HG03159 (cell line): ENCODE measurements around the gene LSAMP.
A peak's percentile ranks its signal among the peaks of the same experiment; 100 is the strongest.

Experiments
- ATAC-seq: cut with Tn5 transposase; IDR thresholded peaks from one replicate; pipeline ENCODE4 v1.9.1; 2021; ENCODE audit warnings: mild to moderate bottlenecking, moderate library complexity; ENCODE audit not compliant: unreplicated experiment

Gene LSAMP

DNA sequence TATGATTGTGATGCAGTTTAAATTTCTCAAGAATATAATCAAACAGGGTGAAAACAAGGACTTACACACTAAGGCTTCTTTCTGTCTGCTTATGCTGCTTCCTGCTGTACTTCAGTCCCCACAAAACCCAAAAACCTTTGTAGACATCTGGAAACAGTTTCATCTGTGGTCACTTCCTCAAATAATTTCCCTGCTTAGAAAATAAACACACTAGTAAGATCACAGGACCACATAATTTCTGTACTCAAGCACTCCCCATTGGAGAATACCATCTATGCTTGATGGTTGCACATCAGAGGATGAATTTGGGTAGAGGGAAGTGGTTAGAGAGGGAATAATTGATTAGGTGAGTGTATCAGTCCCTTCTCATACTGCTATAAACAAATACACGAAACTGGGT lies 266.2 kb downstream of the LSAMP start:
- ATAC-seq: no peak

DNA sequence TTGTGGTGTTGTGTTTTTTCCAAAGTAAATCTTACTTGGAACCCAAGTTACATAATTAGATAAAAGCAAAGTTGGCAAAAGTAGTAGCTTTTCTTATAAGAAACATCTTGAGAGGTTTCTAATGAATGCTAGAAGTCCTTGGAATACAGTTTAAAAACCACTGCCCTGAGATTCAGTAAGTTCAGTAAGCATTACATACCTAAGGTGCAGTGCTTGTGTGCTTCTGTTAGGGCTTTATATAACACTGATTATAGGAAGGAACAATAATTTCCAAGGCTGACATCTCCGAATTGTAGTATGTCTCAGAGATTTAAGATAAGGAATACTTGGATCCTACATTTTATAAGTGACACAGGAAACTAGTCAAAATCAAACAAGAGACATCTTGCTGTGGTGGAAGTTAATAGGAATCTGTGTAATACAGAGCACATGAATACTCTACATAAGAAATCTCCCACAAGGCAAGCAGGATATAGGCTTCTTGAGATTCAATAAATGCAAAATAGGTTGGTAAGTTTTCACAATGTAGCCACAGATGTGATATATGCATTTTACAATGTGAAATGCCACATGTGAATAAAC lies 268.2 kb downstream of the LSAMP start:
- ATAC-seq: no peak

DNA sequence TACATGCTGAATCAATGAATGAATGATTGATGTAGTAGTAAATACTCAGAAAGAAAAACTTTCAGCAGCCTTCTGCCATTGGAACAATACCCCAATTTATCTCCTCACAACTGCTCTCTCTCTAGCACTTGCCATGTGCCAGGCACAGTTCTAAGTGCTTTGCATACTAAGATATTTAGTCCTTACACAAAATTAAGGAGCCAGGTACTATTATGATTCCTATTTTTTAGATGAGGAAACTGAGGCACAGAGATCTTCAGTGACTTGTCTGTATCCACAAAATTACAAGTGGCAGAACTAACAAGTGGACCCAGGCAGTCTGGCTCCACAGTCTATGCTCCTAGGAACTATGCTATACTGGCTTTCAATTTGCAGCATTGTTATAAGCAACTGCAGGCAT lies 279.2 kb downstream of the LSAMP start:
- no peak for ATAC-seq

DNA sequence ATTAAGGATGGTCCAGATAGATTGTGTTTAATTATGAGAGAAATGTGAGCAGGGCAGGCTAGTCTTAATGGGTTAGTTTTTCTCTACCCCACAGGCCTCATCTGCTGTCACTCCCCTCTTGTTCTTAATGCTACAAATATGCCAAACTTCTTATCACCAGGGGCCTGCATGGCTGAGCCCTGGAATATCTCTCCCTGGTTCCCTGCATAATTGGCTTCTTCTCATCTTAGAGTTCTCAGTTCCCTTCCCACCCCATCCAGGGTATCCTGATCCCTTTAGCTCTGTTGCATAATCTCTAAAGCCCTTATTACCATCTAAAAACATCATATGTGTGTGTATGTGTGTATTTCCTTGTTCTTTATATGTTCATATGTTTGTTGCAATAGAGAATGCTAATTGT lies 279.6 kb downstream of the LSAMP start:
- ATAC-seq: no peak

DNA sequence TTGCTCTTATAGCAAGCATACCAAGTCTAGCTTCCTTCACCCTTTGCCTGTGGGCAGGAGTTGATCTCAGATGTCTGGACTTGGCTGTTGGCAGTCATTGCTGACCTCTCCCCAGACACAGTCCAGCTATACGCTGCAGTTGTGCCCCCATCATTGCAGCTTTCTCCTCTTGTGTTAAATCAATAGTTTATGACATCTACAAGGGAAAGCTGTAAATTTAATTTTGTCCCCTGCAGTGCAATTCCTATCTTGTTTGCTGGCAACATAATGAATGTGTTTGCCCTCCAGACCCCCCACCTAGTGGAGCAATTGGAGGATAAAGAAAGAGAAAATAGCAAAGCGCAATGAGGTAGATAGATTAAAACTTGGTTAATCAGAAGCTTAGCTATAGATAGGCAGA lies 280.2 kb downstream of the LSAMP start:
- ATAC-seq: no peak

DNA sequence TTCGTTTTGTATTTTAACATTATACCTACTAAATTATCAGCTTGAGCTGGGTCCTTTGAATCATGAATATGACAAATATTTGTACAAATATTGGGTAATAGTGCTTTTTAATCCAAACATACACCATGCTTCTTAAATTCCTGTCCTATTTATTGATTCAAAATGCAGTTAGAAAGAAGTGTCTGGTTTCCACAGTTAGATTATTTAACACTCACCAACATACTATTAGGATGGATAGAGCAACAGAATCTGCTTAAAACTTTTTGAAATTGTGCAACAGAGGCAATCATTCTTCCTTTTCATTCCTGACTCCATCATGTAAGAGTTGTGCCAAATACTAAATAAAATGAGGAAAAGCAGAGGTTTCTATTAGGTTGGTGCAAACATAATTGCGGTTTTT lies 281.2 kb downstream of the LSAMP start:
- no peak for ATAC-seq

DNA sequence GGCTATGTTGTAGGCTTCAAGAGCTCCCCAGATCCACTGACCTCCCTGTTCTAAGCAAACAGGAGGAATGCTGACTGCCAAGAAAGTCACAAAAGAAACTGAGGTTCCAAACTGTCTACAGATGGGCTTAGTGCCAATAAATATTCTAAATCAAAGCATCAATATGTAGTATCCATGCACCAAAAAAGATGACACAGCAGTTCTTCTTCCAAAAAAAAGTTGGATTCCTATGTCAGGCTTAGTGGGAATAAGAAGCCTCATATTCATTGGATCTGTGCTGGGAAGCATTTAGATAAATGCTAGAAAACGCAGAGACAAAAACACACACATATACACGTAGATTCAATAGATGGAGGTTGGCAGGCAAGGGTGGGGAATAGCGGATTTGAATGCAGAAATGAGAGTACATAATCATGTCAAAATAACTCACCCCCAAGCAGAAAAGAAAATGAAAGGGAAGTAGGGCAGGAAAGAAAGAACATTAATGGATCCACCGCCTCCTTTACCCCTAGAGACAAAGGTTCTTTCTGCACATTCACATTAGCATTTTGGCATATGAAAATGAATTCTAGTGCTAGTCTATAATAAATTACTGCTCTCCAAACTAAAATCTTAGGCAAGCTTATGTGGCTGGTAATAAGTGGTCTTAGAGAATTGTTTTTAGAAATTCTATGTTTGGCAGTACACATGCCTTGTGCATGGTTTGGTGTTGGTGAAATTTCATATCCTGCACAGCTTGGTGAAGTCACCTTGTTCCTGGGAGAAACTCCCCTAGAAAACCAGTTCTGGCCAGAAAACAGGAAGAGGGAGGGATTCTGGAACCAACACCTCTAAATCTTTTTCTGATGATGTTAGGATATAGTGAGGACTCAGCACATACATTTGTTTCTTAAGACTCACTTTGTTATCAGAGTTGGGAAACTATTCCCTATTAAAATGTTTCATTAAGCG lies 283.4 kb downstream of the LSAMP start:
- ATAC-seq: no peak

DNA sequence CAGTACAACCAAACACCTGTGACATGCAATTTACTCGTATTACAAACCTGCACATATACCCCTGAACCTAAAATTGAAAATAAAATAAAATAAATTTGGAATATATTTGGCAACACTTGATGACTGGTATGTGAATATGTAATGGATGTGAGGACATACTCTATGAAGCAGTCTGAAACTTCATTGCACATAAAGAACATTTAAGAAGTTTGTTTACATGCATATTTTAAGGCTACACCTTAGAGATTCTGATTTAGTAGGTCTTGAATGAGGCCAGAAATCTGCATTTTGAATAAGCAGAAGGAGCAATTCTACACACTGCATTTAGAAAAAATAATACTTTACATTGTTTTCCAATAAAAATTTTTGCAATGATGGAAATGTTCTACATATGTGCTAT lies 284.7 kb downstream of the LSAMP start:
- no peak for ATAC-seq

DNA sequence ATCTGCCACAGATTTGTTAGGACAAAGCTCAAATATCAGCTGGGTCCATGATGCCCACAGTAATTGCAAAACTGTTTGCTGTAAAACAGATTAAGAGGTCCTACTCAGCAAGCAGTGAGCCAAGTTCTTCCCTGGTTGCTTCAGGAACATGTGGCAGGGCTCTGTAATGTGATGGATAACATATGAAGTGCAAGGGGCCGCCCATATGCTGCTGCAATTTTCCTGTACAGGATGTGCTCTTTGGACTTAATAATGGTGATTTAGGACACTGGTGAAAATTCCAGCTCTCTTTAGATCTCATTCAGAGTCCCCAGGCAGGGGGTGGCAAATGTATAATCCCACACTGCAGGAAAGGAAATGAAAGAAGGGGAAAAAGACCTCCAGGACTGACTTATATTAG lies 289.4 kb downstream of the LSAMP start:
- no peak for ATAC-seq

DNA sequence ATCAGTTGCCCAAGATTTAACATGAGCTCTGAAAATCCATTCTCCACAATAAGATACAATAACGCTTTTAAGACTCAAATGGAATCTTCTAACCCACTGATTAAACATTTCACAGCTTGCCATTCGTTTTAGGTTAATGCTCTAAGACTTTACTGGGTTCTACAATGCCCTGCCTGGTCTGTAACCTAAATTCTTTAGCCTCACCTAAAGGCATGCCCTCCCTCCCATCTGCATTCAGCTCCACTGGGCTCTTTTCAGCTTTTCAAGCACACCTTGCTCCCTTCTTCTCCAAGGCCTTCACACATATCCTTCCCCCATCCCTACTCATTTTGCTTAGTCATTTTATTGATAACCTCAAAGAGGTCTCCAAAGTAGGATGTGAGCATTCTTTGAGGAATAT lies 290.9 kb downstream of the LSAMP start:
- no peak for ATAC-seq

DNA sequence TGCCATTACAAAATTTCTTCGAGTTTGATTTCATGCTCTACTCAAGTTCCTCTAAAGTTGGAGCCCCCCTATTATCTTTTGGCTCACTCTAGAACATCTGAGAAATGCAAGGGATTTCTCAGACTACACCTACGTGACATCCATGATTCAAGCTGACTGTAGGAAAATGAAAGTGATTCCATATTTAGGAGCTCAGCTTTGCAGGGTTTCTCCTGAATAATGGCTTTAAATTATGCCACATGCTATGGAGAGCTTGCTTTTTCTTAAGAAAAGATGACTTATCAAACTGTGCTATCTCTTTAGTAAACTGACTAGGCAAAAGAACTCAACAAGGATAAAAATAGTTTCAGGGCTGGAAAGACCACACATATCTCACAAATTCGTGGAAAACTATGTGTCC lies 292.1 kb downstream of the LSAMP start:
- no peak for ATAC-seq

DNA sequence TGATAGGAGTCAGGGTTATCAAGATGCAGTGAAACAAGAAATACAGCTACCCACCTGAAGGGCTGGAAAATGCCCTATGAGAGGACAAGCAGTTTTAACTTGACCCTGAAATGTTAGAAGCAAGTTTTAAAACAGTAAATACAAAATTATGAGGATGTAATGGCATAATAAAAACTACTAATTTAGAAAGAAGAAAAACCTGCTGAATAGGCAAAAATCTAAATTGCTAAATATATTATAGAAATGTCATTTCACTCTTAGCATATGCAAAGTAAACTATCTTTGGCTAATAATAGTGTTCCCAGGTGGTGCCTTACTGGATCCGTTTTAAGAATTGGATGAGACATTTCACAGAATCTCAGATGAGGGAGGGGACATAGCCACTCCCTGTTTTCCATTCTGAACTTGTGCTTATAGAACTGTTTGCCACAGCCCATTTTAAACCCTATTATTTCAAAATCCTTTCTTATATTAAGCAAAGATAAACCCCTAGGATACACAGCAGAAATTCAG lies 294.6 kb downstream of the LSAMP start:
- no peak for ATAC-seq

DNA sequence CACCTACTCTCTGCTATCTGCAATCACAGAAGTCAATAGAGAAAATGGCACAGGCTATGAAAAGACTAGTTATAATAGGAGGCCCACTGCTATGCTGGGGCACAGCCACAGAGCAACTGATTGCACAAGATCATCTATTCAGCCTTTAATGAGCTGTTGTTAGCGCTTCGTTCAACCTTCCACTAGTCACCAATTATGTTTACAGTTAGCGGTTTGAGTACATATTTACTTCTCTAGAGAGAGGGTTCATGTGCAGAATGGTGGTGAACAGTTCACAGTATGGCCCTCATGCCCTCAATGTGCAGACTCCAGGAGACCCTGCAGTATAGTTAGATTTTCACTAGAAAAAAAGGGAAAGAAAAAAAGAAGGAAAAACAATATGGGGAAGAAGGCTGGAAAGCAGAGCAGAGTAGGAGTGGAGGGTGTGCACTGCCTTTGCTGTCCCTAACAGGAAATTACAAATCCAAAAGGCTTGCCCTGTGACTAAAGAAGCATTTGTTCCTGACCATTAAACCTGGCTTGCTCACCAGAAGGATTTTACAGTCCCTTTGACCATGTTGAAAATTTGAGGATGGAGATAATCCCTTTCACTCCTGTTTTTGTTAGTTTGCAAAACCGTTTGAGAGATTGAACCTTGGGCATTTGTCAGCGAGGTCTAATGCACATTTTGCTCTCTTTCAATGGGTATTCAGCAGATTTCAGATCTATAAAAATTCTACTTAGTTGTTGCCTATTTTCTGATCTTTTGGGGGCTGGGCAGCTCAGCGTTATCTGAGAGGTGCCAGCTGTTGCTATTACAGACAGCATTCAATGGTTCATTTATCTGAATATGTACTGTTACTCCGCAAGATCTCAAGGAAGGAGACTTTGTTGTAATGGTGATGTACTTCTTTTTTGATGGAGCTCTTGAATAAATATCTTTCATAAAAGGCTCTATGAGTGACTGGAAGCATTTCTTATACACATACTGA lies 296.1 kb downstream of the LSAMP start:
- ATAC-seq: no peak

DNA sequence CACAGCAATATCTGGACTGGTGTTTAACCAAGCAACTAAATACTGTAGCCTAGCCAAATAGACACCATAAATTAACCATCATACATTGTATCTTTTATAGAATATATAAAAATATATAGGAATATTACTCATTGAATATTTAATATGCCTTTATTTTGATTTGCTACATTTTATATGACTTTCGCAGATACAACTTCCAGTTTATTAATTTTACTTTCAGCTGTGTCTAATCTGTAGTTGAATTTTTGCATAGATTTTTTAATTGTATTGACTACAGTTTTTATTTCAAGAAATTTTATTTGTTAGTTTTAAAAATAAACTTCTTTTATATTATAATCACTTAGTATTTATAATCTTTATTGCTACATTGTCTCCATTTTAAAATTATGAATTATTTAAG lies 299.7 kb downstream of the LSAMP start:
- ATAC-seq: no peak

DNA sequence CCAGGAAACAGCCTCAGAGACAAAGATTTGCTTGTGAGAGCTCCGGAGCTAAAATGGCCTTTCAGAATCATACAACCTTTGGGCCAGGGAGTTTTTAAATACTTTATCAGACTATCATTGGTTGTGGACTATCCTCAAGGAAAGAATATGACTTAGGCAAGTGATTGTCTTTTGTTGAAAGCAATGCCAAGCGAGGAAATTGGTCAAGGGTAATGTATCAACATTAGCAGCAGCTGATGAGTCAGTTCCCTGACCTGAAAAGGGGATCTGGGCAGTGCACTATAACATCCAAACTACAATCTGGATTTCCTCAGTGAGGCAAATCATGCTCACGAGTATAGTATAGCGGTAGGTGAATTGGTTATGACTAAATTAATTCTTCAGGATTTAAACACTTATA lies 303.6 kb downstream of the LSAMP start:
- no peak for ATAC-seq

DNA sequence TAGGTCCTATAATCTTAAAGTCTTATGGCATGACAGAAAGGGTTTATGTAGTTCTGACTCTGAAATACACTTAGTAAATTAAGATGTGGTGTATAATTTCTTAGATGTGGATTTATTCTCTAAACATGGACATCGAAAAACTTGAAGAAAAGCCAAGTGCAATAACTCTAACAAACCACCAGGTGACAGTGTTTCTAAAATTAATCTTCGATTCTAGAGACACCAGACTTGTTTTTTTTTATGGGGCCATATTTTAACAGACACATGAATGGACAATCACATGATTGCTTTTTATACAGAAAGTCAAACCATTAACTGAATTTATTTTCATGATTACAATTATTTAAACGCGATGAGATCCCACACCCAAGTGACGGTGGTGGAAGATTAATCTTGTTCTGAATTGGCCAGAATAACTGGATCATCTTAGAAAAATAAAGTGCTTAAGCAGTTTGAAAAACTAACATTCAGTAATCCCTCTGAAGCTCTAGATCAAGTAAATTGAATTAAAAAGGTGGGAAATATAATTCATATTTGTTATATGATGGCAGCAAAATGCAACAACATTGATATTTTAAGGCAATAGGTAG lies 305.1 kb downstream of the LSAMP start:
- ATAC-seq: peak; percentile 63

DNA sequence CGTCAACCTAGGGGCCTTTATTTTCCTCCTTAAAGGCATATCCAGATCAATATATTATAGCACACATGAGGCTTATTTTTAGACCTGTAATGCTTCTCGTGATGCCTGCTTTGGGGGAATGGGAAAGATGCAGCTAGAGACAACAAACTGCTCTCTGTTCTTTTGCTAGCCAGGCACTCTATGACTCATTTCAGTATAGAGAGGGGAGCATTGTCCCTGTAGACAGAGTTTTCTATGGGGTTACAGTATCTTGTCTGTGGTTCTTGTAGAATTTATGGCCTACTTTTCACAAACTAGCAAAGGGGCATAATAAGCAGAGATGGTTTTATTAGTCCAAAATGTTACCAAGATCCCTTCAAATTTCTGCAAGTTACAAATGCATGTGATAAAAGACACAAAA lies 305.6 kb downstream of the LSAMP start:
- peak; percentile 35 for ATAC-seq

DNA sequence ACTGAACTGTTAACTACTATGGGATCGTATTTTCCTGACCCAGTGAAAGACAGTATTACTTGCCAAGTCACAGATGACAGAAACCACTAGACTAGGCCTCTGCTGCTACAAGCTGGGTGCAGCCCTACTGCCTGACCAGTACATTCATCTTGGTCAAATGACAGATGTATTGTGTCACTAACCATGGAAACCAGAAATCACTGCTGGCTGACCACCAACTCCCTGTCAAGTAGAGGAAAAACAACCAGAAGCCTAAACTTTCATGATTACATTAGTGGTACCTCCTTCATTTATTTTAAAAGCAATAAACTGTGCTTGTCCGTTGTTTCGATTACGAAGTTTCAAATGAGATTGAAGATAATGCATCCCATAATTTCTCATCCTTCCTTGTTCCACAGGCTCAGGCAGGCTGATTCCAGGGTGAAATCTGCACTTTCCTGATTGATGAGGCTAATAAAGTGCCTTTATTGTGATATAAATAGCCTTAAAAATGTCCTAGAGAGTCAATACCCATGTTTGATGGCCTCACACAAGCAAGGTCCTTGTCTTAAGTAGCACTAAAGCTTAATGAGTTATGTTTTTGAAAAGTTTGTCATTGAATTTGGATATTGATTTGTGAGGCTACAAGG lies 309.7 kb downstream of the LSAMP start:
- no peak for ATAC-seq

DNA sequence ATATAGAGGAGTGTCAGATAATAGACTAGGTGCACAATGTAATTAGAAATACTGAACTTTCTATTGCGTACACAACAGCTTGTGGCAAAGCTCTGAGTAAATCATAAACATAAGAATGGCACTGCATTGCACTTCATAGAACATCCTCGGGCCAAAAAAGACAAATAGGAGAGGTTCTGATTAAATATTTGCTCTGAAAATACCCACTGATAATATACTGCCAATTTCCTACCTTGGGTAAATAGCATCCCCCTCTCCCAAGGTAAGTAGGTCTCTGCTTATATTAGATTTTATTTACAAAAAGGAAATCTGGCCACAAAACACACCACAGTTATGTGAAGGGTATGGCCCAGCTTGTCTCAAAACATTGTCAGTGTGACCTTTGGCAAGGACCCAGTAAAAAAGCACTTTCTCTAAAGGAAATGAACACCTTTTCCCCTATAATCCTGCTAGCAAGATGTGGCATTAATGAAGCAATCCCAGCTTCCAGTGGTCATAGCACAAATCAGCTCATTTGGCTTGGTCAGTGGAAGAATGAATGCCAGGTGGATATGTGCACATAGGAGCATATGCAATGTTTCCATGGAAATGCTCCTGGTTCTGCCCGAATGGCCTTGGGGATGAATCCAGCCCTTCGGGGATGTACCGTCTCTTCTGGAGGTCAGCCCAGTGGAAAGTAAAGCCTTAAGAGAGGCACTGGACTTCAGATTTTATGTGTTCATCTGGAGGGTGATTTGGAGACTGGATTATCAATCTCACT lies 315.9 kb downstream of the LSAMP start:
- ATAC-seq: no peak

DNA sequence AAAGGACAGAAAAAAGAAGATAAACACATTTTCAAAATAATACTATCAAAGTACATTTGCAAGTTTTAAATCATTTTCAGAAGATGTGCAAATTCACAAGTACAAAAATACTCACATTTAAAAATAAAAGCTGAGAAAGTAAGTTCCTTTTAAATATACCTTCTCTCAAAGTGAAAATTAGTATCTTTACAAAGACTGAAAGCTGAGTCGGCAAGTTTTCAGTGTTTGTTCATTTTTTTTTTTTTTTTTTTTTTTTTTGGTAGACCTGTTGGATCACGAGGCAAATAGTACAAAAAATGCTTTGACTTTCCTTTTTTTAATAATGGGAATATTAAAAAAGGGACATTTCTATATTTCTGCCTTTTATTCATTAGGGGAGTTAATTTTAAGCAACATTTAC lies 317.8 kb downstream of the LSAMP start:
- ATAC-seq: no peak
